ENCODE measurements around the gene PTGES3L.
"Not testable (repeated sequence)": the region's sequence is repeated elsewhere in the genome, so short reads cannot be mapped to it uniquely, and the experiment has no call there.

Gene PTGES3L

GRCh38 chr17:43014020-43014648, 34.3 kb upstream of the PTGES3L start:
- no peak for DNase-seq (ENCODE audit: low read depth)

- no peak for DNase-seq (ENCODE audit: low read depth)
Measured at GRCh38 chr17:43013296-43013695, 33.4 kb upstream of the PTGES3L start.

GRCh38 chr17:43011728-43012472, 32.0 kb upstream of the PTGES3L start:
- no peak for DNase-seq (ENCODE audit: low read depth)

- no peak for DNase-seq (ENCODE audit: low read depth)
Measured at GRCh38 chr17:43010667-43011308, 30.9 kb upstream of the PTGES3L start.

GRCh38 chr17:43006639-43007551, 27.0 kb upstream of the PTGES3L start, which contains the start of gene IFI35:
Gene IFI35, plus strand, starts transcription at chr17:43006784. Its CDS starts 164 bp downstream, at chr17:43006948.
- DNase-seq (ENCODE audit: low read depth) = peak; percentile 84

- DNase-seq (ENCODE audit: low read depth) = no peak
Measured at GRCh38 chr17:43003542-43004172, 23.8 kb upstream of the PTGES3L start.

- DNase-seq (ENCODE audit: low read depth) = not testable (repeated sequence)
Measured at GRCh38 chr17:43000894-43001293, 21.0 kb upstream of the PTGES3L start.

GRCh38 chr17:42999003-42999525, 19.2 kb upstream of the PTGES3L start:
- no peak for DNase-seq (ENCODE audit: low read depth)

GRCh38 chr17:42997984-42998938, 18.4 kb upstream of the PTGES3L start, which contains the start of gene RPL27:
Gene RPL27, plus strand, starts transcription at chr17:42998419. Its CDS starts 332 bp downstream, at chr17:42998751.
- peak; percentile 97 for DNase-seq (ENCODE audit: low read depth)

GRCh38 chr17:42997390-42997983, 17.6 kb upstream of the PTGES3L start:
- DNase-seq (ENCODE audit: low read depth) = no peak

- not testable (repeated sequence) for DNase-seq (ENCODE audit: low read depth)
Measured at GRCh38 chr17:42993913-42994312, 14.0 kb upstream of the PTGES3L start.

- DNase-seq (ENCODE audit: low read depth) = no peak
Measured at GRCh38 chr17:42992872-42993271, 13.0 kb upstream of the PTGES3L start.

GRCh38 chr17:42991471-42991870, 11.6 kb upstream of the PTGES3L start:
- no peak for DNase-seq (ENCODE audit: low read depth)

- no peak for DNase-seq (ENCODE audit: low read depth)
Measured at GRCh38 chr17:42989726-42990652, 10.1 kb upstream of the PTGES3L start.

- DNase-seq (ENCODE audit: low read depth) = no peak
Measured at GRCh38 chr17:42989141-42989540, 9.3 kb upstream of the PTGES3L start.

GRCh38 chr17:42985225-42985624, 5.3 kb upstream of the PTGES3L start:
- no peak for DNase-seq (ENCODE audit: low read depth)

GRCh38 chr17:42982266-42982665, 2.4 kb upstream of the PTGES3L start:
- DNase-seq (ENCODE audit: low read depth) = no peak

GRCh38 chr17:42980766-42981397, 1.0 kb upstream of the PTGES3L start:
- DNase-seq (ENCODE audit: low read depth) = peak; percentile 55
